HK-2 (cell line): ENCODE measurements around the gene PIEZO1.

ENCODE experiments used
- DNase-seq: peaks from one replicate; pipeline ENCODE4 v3.0.0-alpha.2; 2018; ENCODE audit not compliant: unreplicated experiment

Gene PIEZO1

DNA sequence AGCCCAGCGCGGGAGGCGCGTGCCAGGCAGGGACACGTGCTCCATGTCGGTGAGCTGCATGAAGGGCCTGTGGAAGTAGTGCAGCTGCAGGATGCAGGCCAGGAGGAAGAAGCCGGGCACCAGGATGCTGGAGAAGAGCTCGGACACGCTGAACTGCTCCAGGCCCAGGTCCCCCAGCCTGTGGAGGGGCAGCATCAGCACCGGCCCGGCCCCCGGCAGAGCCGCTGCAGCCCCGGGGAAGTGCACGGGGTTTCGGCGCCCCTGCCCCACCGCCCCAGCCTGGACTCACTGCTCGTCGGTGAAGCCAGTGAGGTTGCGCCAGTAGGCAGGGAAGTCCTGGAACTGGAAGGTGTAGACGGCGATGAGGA lies 50.7 kb downstream of the PIEZO1 start:
- DNase-seq = no peak

GRCh38 chr16:88733630-88734360 lies 51.2 kb downstream of the PIEZO1 start:
- no peak for DNase-seq

DNA sequence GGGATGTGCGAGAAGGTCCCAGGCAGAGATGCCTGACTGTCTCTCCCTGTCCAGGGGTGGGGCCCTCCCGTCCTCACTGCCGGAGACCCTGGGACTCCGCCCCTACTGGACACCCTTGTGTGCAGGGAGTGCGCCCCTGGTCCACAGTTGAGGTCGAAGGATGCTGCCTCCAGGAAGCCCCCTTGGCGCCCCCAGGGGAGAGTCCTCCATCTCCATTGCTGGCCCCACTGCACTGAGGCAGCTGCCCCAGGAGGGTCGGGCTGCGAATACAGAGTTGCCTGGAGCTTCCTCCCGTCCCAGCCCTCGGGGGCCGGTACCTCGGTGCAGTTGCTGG lies 52.1 kb downstream of the PIEZO1 start:
- DNase-seq = no peak

DNA sequence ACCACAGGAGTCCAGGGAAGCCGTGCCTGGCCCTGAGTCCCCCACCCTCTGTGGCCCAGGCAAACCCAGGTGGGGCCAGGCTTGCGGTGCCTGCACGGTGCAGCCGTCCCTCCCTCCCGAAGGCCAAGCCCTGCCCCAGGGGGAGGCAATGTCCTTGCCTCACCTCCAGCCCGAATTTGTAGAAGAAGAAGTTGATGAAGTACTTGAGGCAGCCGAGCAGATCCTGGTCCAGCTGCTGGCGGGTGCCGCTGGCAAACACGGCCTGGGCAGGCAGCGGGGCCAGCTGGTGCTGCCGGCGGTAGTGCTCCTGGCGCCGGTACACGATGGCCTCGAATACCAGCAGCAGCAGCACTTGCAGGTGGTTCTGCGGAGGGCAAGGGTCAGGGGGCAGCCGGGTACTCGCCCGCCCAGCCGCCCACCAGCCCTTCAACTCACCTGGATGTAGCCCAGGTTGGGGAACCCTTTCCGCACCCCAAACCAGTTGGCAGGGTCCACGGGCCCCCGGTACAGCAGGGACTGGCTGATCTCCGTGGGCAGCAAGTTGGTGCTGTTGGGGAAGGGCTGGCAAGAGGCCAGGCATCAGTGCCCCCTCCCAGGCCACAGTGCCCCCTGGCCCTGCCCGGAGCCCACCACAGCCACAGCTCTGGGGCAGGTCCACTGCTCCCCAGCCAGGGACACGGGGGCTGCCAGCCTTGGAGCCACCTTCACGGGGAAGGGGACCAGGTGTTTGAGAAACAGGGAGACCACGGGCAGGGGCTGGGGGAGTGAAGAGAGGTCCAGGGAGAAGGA lies 52.7 kb downstream of the PIEZO1 start:
- no peak for DNase-seq

GRCh38 chr16:88731699-88732098 lies 53.3 kb downstream of the PIEZO1 start:
- no peak for DNase-seq

DNA sequence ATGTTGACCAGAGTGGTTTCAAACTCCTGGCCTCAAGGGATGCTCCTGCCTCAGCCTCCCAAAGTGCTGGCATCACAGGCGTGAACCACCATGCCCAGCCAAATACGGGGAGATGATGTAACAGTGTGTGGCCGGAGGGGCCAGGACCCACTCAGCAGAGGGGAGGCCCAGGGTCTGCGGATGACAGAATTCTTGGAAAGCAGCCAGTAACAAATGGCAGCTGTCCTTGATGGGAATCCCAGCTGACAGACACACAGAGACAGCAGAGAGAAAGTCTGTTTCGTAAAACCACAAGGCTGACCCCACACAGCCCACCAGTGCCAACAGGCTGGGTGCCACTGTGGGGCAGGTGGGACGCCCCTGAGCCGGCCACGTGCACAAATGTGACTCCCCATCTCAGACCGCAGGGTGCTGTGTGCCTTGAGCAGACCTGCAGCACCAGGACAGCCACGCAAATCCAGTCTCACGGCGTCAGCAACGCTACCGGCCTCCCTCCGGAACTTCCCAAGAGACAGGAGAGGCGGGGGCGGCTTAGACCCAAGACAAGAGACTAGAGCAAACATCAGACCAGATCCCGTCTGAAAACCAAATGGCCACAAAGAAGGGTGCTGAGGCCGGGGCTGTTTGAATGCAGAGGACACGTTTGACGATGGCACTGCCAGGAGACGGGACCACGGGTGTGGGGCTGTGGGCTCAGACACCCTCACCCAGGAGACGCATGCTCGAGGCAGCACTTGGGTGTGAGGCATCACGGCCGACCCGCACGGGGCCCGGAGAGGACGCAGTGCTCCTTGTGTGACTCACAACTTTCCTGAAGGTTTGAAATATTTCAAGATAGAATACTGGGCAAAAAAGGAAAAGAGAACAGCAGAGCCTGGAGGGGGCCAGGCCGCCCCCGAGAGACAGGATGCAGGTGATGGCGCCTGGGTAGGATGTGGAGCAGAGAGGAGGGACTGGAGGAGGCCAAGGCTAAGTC lies 54.1 kb downstream of the PIEZO1 start:
- DNase-seq = no peak

DNA sequence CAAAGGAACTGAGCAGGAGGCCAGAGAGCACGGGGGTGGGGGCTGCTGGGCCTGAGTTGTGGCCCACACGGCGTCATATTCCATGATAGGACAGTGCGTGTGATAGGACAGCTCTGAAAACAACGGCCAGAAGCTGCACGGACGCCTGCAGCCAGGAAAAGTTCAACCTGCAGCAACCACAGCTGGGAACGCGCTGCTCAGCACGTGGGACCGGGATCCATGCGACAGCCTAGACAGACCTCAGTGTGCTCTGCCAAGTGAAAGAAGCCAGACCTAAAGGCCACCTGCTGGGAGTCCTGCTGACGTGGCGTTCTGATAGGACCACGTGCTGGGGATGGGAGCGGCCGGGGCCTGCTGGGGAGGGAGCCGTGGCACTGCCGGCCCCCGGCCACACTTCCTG lies 57.1 kb downstream of the PIEZO1 start:
- DNase-seq = no peak

DNA sequence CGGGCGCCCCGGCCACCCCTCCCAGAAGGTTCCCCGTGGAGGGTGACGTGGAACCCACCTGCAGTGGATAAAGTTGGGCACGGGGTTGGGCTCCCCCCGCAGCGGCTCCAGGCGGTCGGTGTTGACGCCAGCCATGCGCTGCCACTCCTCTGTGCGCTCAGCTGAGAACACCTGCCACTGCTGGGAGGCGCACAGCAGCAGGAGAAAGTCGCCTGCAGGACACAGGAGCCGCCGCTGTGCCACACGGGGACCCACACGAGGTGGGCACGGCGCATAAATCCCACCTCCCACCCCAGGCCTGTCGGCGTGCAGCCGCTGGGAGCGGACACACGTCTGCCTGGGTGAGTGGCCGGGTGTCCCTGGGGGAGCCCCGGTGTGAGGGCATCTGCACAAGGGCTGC lies 58.0 kb downstream of the PIEZO1 start:
- no peak for DNase-seq

DNA sequence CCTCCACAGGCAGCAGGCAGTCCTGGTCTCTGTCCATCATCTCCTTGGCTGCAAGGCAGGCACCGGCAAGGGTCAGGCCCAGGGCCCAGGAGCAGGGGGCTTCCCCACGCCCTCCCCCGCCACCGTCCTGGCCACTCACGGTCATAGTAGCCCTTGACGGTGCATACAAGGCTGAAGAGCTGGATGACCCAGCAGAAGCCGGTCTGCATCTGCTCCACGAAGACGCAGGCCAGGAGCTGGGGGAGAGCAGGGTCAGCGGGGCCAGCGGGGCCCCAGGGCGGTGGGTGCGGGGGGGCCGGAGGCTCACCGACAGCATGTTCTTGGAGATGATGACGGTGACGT lies 58.6 kb downstream of the PIEZO1 start:
- no peak for DNase-seq

DNA sequence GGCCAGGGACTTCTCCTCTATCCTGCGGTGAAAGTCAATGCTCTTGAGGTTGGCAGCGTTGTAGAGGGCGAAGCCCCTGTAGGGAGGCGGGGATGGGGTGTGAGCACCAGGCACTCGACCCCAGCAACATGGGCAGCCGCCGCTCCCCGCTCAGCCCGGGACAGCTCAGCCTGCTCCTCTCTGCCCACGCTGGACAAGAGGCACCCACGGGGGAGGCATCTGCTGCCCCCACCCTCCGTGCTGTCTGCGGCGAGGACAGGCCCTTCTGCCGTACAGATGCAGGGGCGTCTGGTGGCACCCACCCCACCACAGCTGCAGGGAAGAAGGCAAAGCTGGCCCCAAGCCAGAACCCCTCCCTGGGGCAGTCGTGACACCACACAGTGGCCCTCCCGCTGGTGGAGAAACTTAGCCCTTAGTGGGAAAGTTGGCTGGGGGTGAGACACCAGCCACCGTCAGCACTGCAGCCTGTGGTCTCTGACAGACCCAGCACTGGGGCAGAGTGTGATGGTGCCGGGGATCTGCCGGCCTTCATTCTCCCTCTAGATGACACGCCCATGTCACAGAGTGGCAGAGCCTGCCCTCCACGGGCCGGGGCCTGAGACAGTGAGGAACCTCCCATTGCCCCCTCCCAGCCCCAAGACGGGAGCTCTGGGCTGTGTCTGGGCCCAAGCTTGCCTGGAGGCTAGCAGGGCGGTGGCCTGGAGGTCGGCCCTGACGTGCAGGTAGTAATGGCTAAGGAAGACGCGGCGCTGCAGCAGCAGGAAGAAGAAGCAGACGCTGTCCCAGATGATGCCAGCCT lies 59.2 kb downstream of the PIEZO1 start:
- no peak for DNase-seq

GRCh38 chr16:88724855-88725555 lies 60.0 kb downstream of the PIEZO1 start:
- DNase-seq = no peak

- no peak for DNase-seq
These were observed 61.1 kb downstream of the PIEZO1 start for GRCh38 chr16:88723911-88724310.

DNA sequence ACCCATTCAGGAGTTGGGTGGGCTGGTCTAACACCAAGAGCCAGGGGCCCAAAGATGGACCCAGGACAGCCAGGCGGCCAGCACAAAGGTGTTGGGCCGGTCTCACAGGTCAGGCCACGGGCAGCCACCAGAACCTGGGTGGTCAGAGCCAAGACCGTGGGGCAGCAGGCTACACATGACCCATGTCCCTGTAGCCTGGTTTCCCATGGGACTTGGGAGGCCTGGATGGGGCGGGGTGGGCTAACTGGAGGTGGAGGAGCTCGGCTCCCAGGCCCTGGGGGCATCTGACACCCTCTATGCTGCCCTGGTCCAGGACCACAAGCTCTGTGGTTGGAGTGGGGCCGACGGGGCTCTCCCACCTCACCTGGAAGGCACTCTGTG lies 61.5 kb downstream of the PIEZO1 start:
- no peak for DNase-seq

DNA sequence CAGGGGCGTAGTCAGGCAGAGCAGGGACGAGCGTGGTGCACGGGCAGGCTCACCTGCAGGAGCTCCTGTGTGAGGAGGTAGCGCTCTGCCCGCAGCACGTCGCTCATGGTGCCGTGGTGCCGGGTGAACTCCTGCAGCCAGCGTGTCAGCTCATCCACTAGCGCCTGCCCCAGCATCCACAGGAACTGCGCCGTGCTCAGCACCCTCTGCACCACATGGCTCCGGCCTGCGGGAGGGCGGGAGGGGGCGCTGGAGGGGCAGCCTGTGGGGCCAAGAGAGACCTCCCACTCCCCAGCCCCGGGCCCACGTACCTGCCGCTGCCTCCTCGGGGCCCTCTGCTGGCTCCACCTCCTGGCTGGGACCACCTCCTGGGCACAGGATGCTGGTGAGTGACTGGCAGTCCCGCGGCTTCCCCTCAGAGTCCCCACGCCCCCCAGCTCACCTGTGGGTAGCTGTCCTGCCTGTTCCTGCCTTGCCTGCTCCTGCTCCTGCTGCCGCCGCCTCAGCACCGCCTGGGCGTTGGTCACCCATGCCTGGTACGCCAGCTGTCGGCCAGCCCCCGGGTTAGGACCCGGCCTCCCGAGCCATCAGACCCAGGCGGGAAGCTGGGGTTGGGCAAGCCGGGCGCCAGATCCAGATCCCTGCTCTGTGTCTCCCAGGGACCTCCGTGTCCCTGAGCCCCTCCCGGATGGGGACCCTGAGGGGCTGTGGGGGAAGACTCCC lies 62.1 kb downstream of the PIEZO1 start:
- DNase-seq = no peak

GRCh38 chr16:88721815-88722755 lies 62.9 kb downstream of the PIEZO1 start:
- DNase-seq = no peak

DNA sequence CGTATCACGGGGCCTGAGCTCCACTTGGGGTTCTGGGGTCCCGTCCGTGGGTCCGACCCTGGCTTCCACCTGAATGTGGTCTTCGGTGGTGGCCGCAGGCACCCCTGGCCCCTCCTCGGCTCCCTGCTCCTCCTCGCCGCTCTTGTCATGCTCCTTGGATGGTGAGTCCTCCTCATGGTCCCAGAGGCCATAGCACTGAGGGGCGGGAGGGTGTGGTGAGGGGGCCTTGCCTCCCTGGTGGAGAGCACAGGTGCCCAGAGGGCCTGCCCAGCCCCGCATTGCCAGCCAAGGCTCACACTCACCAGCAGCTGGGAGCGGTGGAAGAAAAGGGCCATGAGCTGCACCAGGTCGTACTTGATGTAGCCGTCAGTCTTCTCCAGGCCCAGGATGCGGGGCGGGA lies 63.8 kb downstream of the PIEZO1 start:
- DNase-seq = no peak

DNA sequence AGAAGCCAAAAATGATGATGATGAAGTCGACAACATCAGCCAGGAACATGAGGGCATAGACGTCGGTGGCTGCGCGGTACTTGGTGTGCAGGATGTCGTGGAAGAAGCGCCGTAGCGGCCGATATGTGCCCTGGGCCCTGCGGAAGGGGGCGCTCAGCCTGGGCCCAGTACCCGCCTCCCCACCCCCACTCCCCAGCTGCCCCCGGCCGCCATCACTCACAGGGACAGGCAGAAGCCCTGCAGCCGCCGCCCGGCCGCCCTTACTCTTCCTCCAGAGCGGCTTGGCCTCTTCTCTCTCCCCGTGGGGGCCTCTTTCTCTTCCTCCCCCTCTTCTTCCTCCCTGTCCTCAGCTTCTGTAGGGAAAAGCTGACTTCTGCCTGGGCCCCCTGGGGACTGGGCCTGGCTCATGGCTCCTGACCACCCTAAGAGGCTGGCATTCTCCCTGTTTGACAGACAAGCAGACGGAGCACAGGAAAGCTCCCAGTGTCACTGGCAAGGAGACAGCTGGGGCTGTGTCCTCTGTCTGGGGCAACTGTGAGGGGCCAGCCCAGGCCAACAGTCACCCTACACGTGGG lies 64.5 kb downstream of the PIEZO1 start:
- no peak for DNase-seq

GRCh38 chr16:88719933-88720296 lies 65.1 kb downstream of the PIEZO1 start:
- DNase-seq = no peak
